Superior temporal gyrus (tissue), 1 donor: Measurements from ENCODE around the gene ERVK3-1.

Source experiments
- DNase-seq: peaks from one replicate; pipeline ENCODE4 v3.0.0-alpha.2; 2016; ENCODE audit errors: extremely low spot score

Gene ERVK3-1

GRCh38 chr19:58364146-58364545 lies 59.0 kb downstream of the ERVK3-1 start:
- no peak for DNase-seq
